HG03066 (cell line): ENCODE results near the gene HEG1.

Experiments
- ATAC-seq: cut with Tn5 transposase; IDR thresholded peaks from one replicate; pipeline ENCODE4 v1.9.1; 2021; ENCODE audit warnings: low read depth; ENCODE audit not compliant: unreplicated experiment

The HEG1 gene

GRCh38 chr3:125072749-125073389 lies 17.1 kb upstream of the HEG1 start:
- no peak for ATAC-seq

GRCh38 chr3:125072301-125072700 lies 16.5 kb upstream of the HEG1 start:
- no peak for ATAC-seq

- no peak for ATAC-seq
Observed at GRCh38 chr3:125069968-125070745, 14.4 kb upstream of the HEG1 start.

- no peak for ATAC-seq
Observed at GRCh38 chr3:125069452-125069851, 13.7 kb upstream of the HEG1 start.

GRCh38 chr3:125068265-125068664 lies 12.5 kb upstream of the HEG1 start:
- no peak for ATAC-seq

- ATAC-seq: no peak
Observed at GRCh38 chr3:125067225-125067624, 11.4 kb upstream of the HEG1 start.

- no peak for ATAC-seq
Observed at GRCh38 chr3:125062904-125063618, 7.3 kb upstream of the HEG1 start.

- no peak for ATAC-seq
Observed at GRCh38 chr3:125061646-125062045, 5.8 kb upstream of the HEG1 start.

- ATAC-seq: no peak
Observed at GRCh38 chr3:125061170-125061569, 5.4 kb upstream of the HEG1 start.

- no peak for ATAC-seq
Observed at GRCh38 chr3:125059488-125060245, 3.9 kb upstream of the HEG1 start.

- no peak for ATAC-seq
Observed at GRCh38 chr3:125058959-125059358, 3.2 kb upstream of the HEG1 start.

- ATAC-seq: no peak
Observed at GRCh38 chr3:125058529-125058928, 2.7 kb upstream of the HEG1 start.

- no peak for ATAC-seq
Observed at GRCh38 chr3:125057186-125057850, 1.5 kb upstream of the HEG1 start.

GRCh38 chr3:125055331-125055912 lies 375 bp downstream of the HEG1 start:
- peak; percentile 15 for ATAC-seq

GRCh38 chr3:125054449-125055329 lies 1.1 kb downstream of the HEG1 start:
- ATAC-seq: no peak

GRCh38 chr3:125054062-125054448 lies 1.7 kb downstream of the HEG1 start:
- no peak for ATAC-seq

- no peak for ATAC-seq
Observed at GRCh38 chr3:125053304-125053699, 2.5 kb downstream of the HEG1 start.

- ATAC-seq: no peak
Observed at GRCh38 chr3:125052624-125053303, 3.0 kb downstream of the HEG1 start.
